ENCODE data around the gene COMT.

DNA sequence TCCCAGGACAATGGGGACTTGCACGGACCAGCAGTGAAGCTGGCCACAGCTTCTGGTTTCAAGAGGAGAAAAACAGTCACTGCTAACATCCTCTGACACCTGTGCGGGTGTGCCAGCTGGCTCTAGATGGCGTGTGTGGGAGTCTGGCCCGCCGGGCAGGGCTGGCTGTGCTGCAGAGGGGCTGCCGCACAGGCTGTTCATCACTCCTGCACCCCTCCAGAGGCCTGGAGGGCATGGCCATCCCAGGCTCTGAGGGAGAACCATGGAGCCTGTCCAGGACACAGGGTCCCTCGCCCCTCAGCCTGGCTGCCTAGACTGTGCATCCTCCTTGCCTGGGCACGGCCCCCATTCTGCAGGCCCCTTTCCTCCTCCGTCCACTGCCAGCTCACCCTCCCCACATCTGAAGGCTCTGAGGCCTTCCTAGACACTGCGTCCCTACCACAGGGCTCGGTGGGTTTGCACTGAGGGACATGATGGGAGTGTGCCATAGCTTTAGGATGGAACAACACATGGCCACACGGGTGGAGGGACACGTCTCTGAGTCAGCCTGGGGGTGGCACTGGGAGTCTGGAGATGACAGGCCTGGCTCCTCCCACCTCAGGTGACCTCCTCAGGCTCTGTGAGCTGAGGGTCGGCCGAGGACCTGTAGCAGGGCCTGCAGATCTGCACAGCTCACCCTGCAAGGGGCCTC is 44.8 kb upstream of the COMT start:
- TF ChIP-seq EZH2 (IDR thresholded peaks at IDR 0.05; ENCODE audit: borderline replicate concordance, low read depth, low read length, severe bottlenecking) = no peak
- TF ChIP-seq, protein P1, sequence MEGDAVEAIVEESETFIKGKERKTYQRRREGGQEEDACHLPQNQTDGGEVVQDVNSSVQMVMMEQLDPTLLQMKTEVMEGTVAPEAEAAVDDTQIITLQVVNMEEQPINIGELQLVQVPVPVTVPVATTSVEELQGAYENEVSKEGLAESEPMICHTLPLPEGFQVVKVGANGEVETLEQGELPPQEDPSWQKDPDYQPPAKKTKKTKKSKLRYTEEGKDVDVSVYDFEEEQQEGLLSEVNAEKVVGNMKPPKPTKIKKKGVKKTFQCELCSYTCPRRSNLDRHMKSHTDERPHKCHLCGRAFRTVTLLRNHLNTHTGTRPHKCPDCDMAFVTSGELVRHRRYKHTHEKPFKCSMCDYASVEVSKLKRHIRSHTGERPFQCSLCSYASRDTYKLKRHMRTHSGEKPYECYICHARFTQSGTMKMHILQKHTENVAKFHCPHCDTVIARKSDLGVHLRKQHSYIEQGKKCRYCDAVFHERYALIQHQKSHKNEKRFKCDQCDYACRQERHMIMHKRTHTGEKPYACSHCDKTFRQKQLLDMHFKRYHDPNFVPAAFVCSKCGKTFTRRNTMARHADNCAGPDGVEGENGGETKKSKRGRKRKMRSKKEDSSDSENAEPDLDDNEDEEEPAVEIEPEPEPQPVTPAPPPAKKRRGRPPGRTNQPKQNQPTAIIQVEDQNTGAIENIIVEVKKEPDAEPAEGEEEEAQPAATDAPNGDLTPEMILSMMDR (IDR thresholded peaks at IDR 0.05; ENCODE audit: borderline replicate concordance, extremely low read depth, low read length, poor library complexity, severe bottlenecking) = peak; percentile 31

Measured in DND-41 (cell line).